ENCODE results near the gene PAGE4.

GRCh38 chrX:49842621-49843020 lies 13.5 kb downstream of the PAGE4 start:
- TF ChIP-seq CTCF (IDR thresholded peaks at IDR 0.05; ENCODE audit: low read length) (no peak), EZH2 (IDR thresholded peaks at IDR 0.05; ENCODE audit: borderline replicate concordance, low read length) (no peak)

All from OCI-LY1 (cell line).